ENCODE measurements around the gene JMY. TPM values are rescaled to one million over a fixed set of nuclear protein-coding genes. Genes with fewer than 3 reads are reported as not detected.

JMY gene
- total and polyA plus RNA-seq, 2 donors from 2014 or later, result 3.8 to 17.5 TPM

- peaks cover 0 to 5% (median 0%) of the 10 kb centered on the region in 3 donors for H3K4me1 ChIP-seq (ENCODE audit: control insufficient read depth in 2 of 3, insufficient read depth in 2 of 3, low read depth in 1 of 3, low read length in 3 of 3)
- FAIRE-seq (no peak), DNase-seq (no peak)
- TF ChIP-seq CTCF (IDR thresholded peaks at IDR 0.05; ENCODE audit: borderline replicate concordance, extremely low read depth, insufficient read depth), result no peak
- no peaks in the 10 kb centered on the region for H3K9me3 ChIP-seq (ENCODE audit: control insufficient read depth in 2 of 3, insufficient read depth in 1 of 3, low read length in 3 of 3)
- H3K9ac ChIP-seq (ENCODE audit: low read length in 3 of 3), result no peak overlapping the region
- no peaks in the 10 kb centered on the region for H3K36me3 ChIP-seq (ENCODE audit: control insufficient read depth in 2 of 3, insufficient read depth in 3 of 3, low read length in 3 of 3)
- no peaks in the 10 kb centered on the region for H3K27me3 ChIP-seq (ENCODE audit: control insufficient read depth, insufficient read depth, low read length)
- intact Hi-C loops (cut with DNase I), result no loop called here
- H3K27ac ChIP-seq (ENCODE audit: low read depth in 2 of 2, low read length in 2 of 2), result no peak overlapping the region
- no peak overlapping the region for H3K4me3 ChIP-seq (ENCODE audit: low read length in 3 of 3)
Measured at GRCh38 chr5:79258801-79259200, 22.9 kb downstream of the JMY start.

- intact Hi-C loops (cut with DNase I), result no loop called here
- Histone ChIP-seq H3K4me3 (ENCODE audit: low read length in 3 of 3) (no peak overlapping the region), H3K36me3 (ENCODE audit: control insufficient read depth in 2 of 3, insufficient read depth in 3 of 3, low read length in 3 of 3) (no peaks in the 10 kb centered on the region), H3K27me3 (ENCODE audit: control insufficient read depth, insufficient read depth, low read length) (no peaks in the 10 kb centered on the region), H3K9me3 (ENCODE audit: control insufficient read depth in 2 of 3, insufficient read depth in 1 of 3, low read length in 3 of 3) (no peaks in the 10 kb centered on the region), H3K27ac (ENCODE audit: low read depth in 2 of 2, low read length in 2 of 2) (no peak overlapping the region), H3K4me1 (ENCODE audit: control insufficient read depth in 2 of 3, insufficient read depth in 2 of 3, low read depth in 1 of 3, low read length in 3 of 3) (peaks cover 0 to 5% (median 0%) of the 10 kb centered on the region in 3 donors), H3K9ac (ENCODE audit: low read length in 3 of 3) (no peak overlapping the region)
- FAIRE-seq (no peak), DNase-seq (no peak)
- no peak for TF ChIP-seq CTCF (IDR thresholded peaks at IDR 0.05; ENCODE audit: borderline replicate concordance, extremely low read depth, insufficient read depth)
Measured at GRCh38 chr5:79259383-79259782, 23.5 kb downstream of the JMY start.

- Histone ChIP-seq H3K4me1 (ENCODE audit: control insufficient read depth in 2 of 3, insufficient read depth in 2 of 3, low read depth in 1 of 3, low read length in 3 of 3) (peaks cover 0 to 5% (median 0%) of the 10 kb centered on the region in 3 donors), H3K9me3 (ENCODE audit: control insufficient read depth in 2 of 3, insufficient read depth in 1 of 3, low read length in 3 of 3) (no peaks in the 10 kb centered on the region), H3K4me3 (ENCODE audit: low read length in 3 of 3) (no peak overlapping the region), H3K9ac (ENCODE audit: low read length in 3 of 3) (no peak overlapping the region), H3K27ac (ENCODE audit: low read depth in 2 of 2, low read length in 2 of 2) (no peak overlapping the region), H3K36me3 (ENCODE audit: control insufficient read depth in 2 of 3, insufficient read depth in 3 of 3, low read length in 3 of 3) (no peaks in the 10 kb centered on the region), H3K27me3 (ENCODE audit: control insufficient read depth, insufficient read depth, low read length) (no peaks in the 10 kb centered on the region)
- no peak for FAIRE-seq
- no peak for DNase-seq
- no peak for TF ChIP-seq CTCF (IDR thresholded peaks at IDR 0.05; ENCODE audit: borderline replicate concordance, extremely low read depth, insufficient read depth)
- intact Hi-C loops (cut with DNase I), result no loop called here
Measured at GRCh38 chr5:79259810-79260209, 23.9 kb downstream of the JMY start.

GRCh38 chr5:79261897-79262296, 26.0 kb downstream of the JMY start:
- H3K4me1 ChIP-seq (ENCODE audit: control insufficient read depth in 2 of 3, insufficient read depth in 2 of 3, low read depth in 1 of 3, low read length in 3 of 3), result no peaks in the 10 kb centered on the region
- FAIRE-seq, result no peak
- H3K27ac ChIP-seq (ENCODE audit: low read depth in 2 of 2, low read length in 2 of 2), result no peak overlapping the region
- H3K9me3 ChIP-seq (ENCODE audit: control insufficient read depth in 2 of 3, insufficient read depth in 1 of 3, low read length in 3 of 3), result no peaks in the 10 kb centered on the region
- H3K27me3 ChIP-seq (ENCODE audit: control insufficient read depth, insufficient read depth, low read length), result no peaks in the 10 kb centered on the region
- DNase-seq, result no peak
- intact Hi-C loops (cut with DNase I), result no loop called here
- no peak for TF ChIP-seq CTCF (IDR thresholded peaks at IDR 0.05; ENCODE audit: borderline replicate concordance, extremely low read depth, insufficient read depth)
- no peak overlapping the region for H3K9ac ChIP-seq (ENCODE audit: low read length in 3 of 3)
- no peaks in the 10 kb centered on the region for H3K36me3 ChIP-seq (ENCODE audit: control insufficient read depth in 2 of 3, insufficient read depth in 3 of 3, low read length in 3 of 3)
- no peak overlapping the region for H3K4me3 ChIP-seq (ENCODE audit: low read length in 3 of 3)

Data from kidney (tissue), 14 donors.